Type B pancreatic cell (in vitro differentiated cells): ENCODE results near the gene H6PD. TPM values are rescaled to one million over a fixed set of nuclear protein-coding genes. Genes with fewer than 3 reads are reported as not detected.
A peak's percentile ranks its signal among the peaks of the same experiment; 100 is the strongest.

ENCODE experiments used
- DNase-seq: peaks from one replicate; pipeline ENCODE4 v3.0.0; 2021; ENCODE audit warnings: mixed read lengths; ENCODE audit not compliant: unreplicated experiment; ENCODE audit errors: extremely low spot score
- H3K27ac Mint-ChIP-seq: 2 replicates; pipeline ENCODE4 v1.8.0; 2021; ENCODE audit warnings: mild to moderate bottlenecking, mixed read lengths
- H3K27me3 Mint-ChIP-seq: 2 replicates; pipeline ENCODE4 v1.8.0; 2021; ENCODE audit warnings: mixed read lengths
- H3K36me3 Mint-ChIP-seq: 2 replicates; pipeline ENCODE4 v1.8.0; 2021; ENCODE audit warnings: mixed read lengths
- H3K4me1 Mint-ChIP-seq: one replicate; pipeline ENCODE4 v1.8.0; 2021; ENCODE audit warnings: mixed read lengths; ENCODE audit not compliant: unreplicated experiment
- H3K4me3 Mint-ChIP-seq: 2 replicates; pipeline ENCODE4 v1.8.0; 2021; ENCODE audit warnings: mild to moderate bottlenecking, mixed read lengths
- H3K9me3 Mint-ChIP-seq: 2 replicates; pipeline ENCODE4 v1.8.0; 2021; ENCODE audit warnings: mixed read lengths
- CTCF ChIP-seq: fragments of 200-600 bp; sonication (generic); conservative IDR thresholded peaks from 2 replicates; pipeline ENCODE4 v1.5.0; 2021; ENCODE audit warnings: antibody characterized with exemption, mild to moderate bottlenecking
- total RNA-seq: library from RNA; stranded (reverse); gene quantifications from 2 replicates; pipeline ENCODE4 v1.2.1, GENCODE V29; 2021; ENCODE audit warnings: low replicate concordance

H6PD gene
- total RNA-seq, 1 donor from 2014 or later = 26.1 TPM

DNA sequence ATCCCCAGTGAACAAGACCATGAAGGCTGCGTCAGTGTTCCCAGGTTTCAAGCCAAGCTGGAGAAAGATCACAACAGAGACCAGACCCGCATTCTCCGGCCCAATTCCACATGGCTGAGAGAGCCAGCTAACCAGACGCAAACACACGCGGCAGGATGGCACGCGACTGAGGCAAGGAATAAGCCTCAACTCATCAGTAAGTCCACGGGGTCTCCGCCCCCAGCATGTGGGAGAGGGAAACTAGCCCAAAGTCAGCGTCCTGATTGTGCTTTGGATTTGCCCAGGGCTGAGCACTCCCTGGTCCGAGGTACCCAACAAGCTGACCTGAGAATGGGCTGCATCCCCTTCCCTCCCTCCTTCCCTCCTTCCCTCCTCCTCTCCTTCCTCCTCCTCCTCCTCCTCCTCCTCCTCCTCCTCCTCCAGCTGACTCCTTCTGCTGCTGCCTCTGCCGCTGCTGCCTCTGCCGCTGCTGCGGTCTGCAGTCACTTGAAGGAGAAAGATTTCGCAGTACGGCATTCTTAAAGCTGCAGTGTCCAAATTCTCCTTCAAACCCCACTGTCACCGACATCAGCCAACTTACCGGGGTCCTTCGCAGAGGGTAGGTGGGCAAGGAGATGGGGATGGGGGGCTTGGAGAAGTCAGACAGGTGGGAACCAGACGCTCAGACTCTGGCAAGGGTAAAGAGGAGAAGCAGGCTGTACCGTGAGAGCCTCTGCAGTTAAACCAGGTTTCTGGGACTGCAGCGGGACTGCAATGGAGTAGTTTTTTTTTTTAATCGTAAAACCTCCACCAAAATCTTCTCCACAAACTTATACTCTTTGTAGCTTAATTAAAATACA is 33.0 kb upstream of the H6PD start:
- Mint-ChIP-seq H3K27me3 (peaks cover 93% of the 10 kb centered on the region), H3K4me1 (peaks cover 29% of the 10 kb centered on the region), H3K4me3 (peak overlapping the region; percentile 78), H3K27ac (no peak overlapping the region), H3K9me3 (no peaks in the 10 kb centered on the region), H3K36me3 (no peaks in the 10 kb centered on the region)
- TF ChIP-seq CTCF = no peak
- DNase-seq = no peak

DNA sequence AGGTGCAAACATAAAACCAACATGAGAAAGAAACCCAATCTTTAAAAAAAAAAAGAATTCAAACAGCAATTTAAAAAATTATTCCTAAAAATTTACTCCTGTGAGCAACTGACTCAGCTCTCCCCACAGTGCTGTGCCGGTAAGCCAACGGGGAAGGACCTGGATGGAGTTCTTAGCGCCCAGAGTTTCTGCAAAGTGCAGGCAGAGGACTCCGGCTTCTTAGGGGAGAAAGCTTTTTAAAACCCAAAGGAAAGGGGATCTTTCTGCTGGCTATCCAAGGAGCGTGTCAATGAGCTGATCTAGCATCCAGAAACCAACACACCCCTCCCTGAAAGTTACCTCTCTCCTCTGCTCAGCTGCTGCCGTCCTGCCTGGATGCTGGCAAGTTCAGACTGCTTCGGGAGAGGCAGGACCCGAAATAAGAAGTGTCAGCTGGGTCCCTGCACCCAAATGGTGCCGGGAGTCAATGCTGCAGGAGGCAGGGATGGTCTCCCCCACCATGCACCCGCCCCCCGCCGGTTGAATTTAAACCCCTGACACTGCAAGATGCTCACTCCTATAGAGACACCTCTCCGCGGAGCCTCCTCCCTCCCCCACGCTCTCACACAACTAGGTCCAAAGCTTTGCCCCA is 32.2 kb upstream of the H6PD start:
- TF ChIP-seq CTCF = no peak
- Mint-ChIP-seq H3K9me3 (no peaks in the 10 kb centered on the region), H3K27ac (no peak overlapping the region), H3K27me3 (peaks cover 89% of the 10 kb centered on the region), H3K36me3 (no peaks in the 10 kb centered on the region), H3K4me3 (peak overlapping the region; percentile 78), H3K4me1 (peaks cover 28% of the 10 kb centered on the region)
- DNase-seq = no peak

- Mint-ChIP-seq H3K27me3 (peaks cover 85% of the 10 kb centered on the region), H3K9me3 (no peaks in the 10 kb centered on the region), H3K36me3 (no peaks in the 10 kb centered on the region), H3K4me3 (peak overlapping the region; percentile 1), H3K4me1 (peaks cover 25% of the 10 kb centered on the region), H3K27ac (no peak overlapping the region)
- no peak for TF ChIP-seq CTCF
- DNase-seq = no peak
Observed at GRCh38 chr1:9203511-9203982, 31.0 kb upstream of the H6PD start.

DNA sequence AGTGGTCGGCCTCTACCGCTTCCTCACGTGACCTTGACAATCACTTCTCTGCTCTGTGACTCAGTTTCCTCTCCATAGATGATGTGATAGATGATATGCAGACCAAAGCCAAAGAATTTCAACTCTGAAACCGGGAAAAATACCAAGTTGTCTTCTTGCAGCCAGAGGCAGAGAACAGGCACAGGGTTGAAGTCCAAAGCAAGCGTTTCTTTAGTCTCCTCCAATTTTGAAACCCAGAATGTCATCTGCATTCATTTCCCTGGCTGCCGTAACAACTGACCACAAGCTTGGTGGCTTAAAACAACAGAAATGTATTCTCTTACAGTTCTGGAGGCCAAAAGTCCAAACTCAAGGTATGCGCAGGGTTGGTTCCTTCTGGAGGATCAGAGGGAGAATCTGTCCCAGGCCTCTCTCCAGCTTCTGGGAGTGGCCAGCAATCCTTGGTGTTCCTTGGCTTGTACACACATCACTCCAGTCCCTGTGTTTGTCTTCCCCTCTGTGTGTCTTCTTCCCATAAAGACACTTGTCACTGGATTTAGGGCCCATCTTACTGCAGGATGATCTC is 30.3 kb upstream of the H6PD start:
- peak overlapping the region; percentile 5 for H3K4me3 Mint-ChIP-seq

GRCh38 chr1:9207086-9207485 is 27.5 kb upstream of the H6PD start:
- Mint-ChIP-seq H3K9me3 (no peaks in the 10 kb centered on the region), H3K36me3 (no peaks in the 10 kb centered on the region), H3K27me3 (peaks cover 55% of the 10 kb centered on the region), H3K4me1 (peaks cover 13% of the 10 kb centered on the region), H3K27ac (no peak overlapping the region), H3K4me3 (no peak overlapping the region)
- TF ChIP-seq CTCF = no peak
- DNase-seq = no peak

More for the DNA sequence above, 30.3 kb upstream of the H6PD start:
- Mint-ChIP-seq H3K9me3 (no peaks in the 10 kb centered on the region), H3K36me3 (no peaks in the 10 kb centered on the region), H3K27me3 (peaks cover 79% of the 10 kb centered on the region), H3K27ac (no peak overlapping the region), H3K4me1 (peaks cover 24% of the 10 kb centered on the region)
- TF ChIP-seq CTCF = no peak
- DNase-seq = no peak
